Lower leg skin (tissue), 4 donors: Measurements from ENCODE around the gene COL24A1. TPM values are rescaled to one million over a fixed set of nuclear protein-coding genes. Genes with fewer than 3 reads are reported as not detected.

ENCODE experiments used
- DNase-seq, 2 donors: peaks; one replicate each; pipeline ENCODE4 v3.0.0-alpha.2; 2019; ENCODE audit warnings: low spot score in 2 of 2
- H3K4me3 ChIP-seq: fragments of 200-600 bp; sonication (generic); 2 replicates; pipeline ENCODE4 v1.5.1; 2017; ENCODE audit warnings: mild to moderate bottlenecking, low read depth; ENCODE audit not compliant: poor library complexity, severe bottlenecking
- POLR2A ChIP-seq, 2 donors: fragments of 450-650 bp; IDR thresholded peaks; one replicate each; pipeline ENCODE4 v1.6.1; 2016 to 2017; ENCODE audit warnings: antibody characterized with exemption in 2 of 2, mild to moderate bottlenecking in 1 of 2, moderate library complexity in 1 of 2
- WGBS, 2 donors: methylation state at CpG; one replicate each; pipeline ENCODE4 v1.1.5; 2018; 5-methylcytosine and 5-hydroxymethylcytosine counted together
- intact Hi-C: fragments of 100-400 bp; cut with DNase I; formaldehyde crosslinking; loops from one replicate; pipeline ENCODE4 v1.15.0; 2023; ENCODE audit warnings: low total_unique reads
- total RNA-seq, 4 donors: library from RNA; depleted of rRNA; stranded (reverse); fragments of >200 nt; gene quantifications; one replicate each; pipeline ENCODE4 v1.1.0, GENCODE V29; 2016
- TF ChIP-seq, protein P1 (sequence below), 3 donors: fragments of 450-650 bp; IDR thresholded peaks; one replicate each; pipeline ENCODE4 v1.5.1; 2016; ENCODE audit warnings: antibody characterized with exemption in 3 of 3, mild to moderate bottlenecking in 3 of 3, moderate library complexity in 2 of 3

Gene COL24A1
- total RNA-seq, 4 donors from 2014 or later = 0.17 to 1.3 (median 0.80) TPM

DNA sequence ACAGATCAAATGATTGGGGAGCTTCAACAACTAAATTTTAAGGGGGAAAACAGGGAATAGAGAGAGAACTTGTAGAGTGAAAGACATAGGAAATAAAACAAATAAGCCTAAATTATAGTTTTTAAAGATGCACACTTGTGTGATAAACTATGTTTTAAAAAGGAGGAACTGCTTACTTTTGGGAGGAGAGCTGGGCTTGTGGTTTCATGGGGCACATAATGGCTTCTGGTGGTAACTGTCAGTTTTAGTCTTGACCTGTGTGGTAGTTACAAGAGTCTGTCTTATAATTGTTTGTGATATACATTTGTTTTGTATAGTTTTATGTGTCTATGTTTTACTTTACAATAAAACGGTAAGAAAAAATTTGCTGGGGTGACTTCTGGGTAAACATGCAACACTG is 165.3 kb downstream of the COL24A1 start:
- intact Hi-C loops = no loop called here
- no peak overlapping the region for H3K4me3 ChIP-seq
- WGBS, 2 donors = 76 to 85% methylated on average over 1 of the region's 1 CpG

GRCh38 chr1:85984636-85985035 is 171.9 kb downstream of the COL24A1 start:
- TF ChIP-seq, protein P1, sequence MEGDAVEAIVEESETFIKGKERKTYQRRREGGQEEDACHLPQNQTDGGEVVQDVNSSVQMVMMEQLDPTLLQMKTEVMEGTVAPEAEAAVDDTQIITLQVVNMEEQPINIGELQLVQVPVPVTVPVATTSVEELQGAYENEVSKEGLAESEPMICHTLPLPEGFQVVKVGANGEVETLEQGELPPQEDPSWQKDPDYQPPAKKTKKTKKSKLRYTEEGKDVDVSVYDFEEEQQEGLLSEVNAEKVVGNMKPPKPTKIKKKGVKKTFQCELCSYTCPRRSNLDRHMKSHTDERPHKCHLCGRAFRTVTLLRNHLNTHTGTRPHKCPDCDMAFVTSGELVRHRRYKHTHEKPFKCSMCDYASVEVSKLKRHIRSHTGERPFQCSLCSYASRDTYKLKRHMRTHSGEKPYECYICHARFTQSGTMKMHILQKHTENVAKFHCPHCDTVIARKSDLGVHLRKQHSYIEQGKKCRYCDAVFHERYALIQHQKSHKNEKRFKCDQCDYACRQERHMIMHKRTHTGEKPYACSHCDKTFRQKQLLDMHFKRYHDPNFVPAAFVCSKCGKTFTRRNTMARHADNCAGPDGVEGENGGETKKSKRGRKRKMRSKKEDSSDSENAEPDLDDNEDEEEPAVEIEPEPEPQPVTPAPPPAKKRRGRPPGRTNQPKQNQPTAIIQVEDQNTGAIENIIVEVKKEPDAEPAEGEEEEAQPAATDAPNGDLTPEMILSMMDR (IDR thresholded peaks at IDR 0.05) = no peak
- TF ChIP-seq POLR2A (IDR thresholded peaks at IDR 0.05) = no peak
- 55 to 80% methylated on average over 4 of the region's 4 CpGs for WGBS, 2 donors
- no peak for DNase-seq
- no peak overlapping the region for H3K4me3 ChIP-seq
- intact Hi-C loops = no loop called here

More for the DNA sequence above, 165.3 kb downstream of the COL24A1 start:
- no peak for TF ChIP-seq POLR2A (IDR thresholded peaks at IDR 0.05)
- TF ChIP-seq, protein P1 (IDR thresholded peaks at IDR 0.05) = no peak
- no peak for DNase-seq

GRCh38 chr1:85983316-85983715 is 173.3 kb downstream of the COL24A1 start:
- DNase-seq = no peak
- 37 to 44% methylated on average over 1 of the region's 1 CpG for WGBS, 2 donors
- intact Hi-C loops = no loop called here
- TF ChIP-seq POLR2A (IDR thresholded peaks at IDR 0.05) = no peak
- TF ChIP-seq, protein P1 (IDR thresholded peaks at IDR 0.05) = no peak
- H3K4me3 ChIP-seq = no peak overlapping the region

- 92 to 93% methylated on average over 4 of the region's 4 CpGs for WGBS, 2 donors
- intact Hi-C loops = no loop called here
- TF ChIP-seq POLR2A (IDR thresholded peaks at IDR 0.05) = no peak
- TF ChIP-seq, protein P1 (IDR thresholded peaks at IDR 0.05) = no peak
- no peak overlapping the region for H3K4me3 ChIP-seq
- no peak for DNase-seq
These were observed 179.9 kb downstream of the COL24A1 start for GRCh38 chr1:85976516-85977205.

DNA sequence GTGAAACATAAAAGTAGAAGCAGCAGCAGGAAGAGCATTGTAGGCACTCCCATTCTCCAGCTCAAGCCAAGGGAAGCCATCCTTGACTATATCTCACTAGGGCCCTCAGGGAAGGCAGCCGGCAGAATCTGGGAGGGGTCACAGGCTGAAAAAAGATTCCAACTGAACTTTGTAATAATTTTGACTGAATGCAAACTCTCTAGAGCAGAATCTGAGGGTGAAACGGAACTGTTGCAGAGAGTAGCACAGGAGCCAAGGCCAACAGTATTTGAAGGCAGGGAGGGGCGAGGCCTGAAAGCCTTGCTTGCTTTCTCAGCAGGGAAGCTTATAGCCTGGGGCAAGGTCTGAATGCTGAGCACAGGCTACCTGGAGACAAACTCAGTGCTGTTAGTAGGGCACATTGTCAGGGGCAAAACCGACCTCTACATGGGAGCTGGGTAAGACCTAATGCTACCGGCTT is 180.6 kb downstream of the COL24A1 start:
- no peak for DNase-seq
- H3K4me3 ChIP-seq = no peak overlapping the region
- intact Hi-C loops = no loop called here
- TF ChIP-seq, protein P1 (IDR thresholded peaks at IDR 0.05) = no peak
- TF ChIP-seq POLR2A (IDR thresholded peaks at IDR 0.05) = no peak
- WGBS, 2 donors = 58 to 59% methylated on average over 5 of the region's 5 CpGs

DNA sequence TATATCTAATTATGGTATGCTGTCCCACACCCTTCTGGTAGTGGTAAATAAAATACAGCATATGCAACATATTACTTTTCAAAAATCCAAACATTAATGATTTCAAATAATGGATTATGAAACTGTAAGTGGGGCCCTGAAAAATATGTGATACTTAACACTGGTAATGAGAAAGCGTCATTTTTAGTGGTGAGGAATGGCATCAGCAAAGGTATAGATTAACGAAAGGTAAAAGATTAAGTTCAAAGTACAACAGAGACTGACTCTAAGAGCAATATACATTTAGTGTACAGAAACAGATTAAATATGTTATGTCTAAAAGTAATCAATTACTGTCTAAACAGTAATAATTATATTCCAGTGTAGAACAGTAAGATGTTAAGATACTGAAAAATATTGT is 194.1 kb downstream of the COL24A1 start:
- no peak overlapping the region for H3K4me3 ChIP-seq
- TF ChIP-seq POLR2A (IDR thresholded peaks at IDR 0.05) = no peak
- TF ChIP-seq, protein P1 (IDR thresholded peaks at IDR 0.05) = no peak
- intact Hi-C loops = no loop called here
- WGBS, 2 donors = 94 to 95% methylated on average over 2 of the region's 2 CpGs
- no peak for DNase-seq
